Retinal pigment epithelial cell (primary cell): Measurements from ENCODE around the gene SMIM45.
"Not testable (repeated sequence)": the region's sequence is repeated elsewhere in the genome, so short reads cannot be mapped to it uniquely, and the experiment has no call there.

ENCODE experiments used
- DNase-seq: peaks from one replicate; pipeline ENCODE4 v3.0.0-alpha.2; 2010; ENCODE audit warnings: low read depth
- H3K4me3 ChIP-seq: 2 replicates; pipeline ENCODE4 v1.5.1; 2011; ENCODE audit warnings: mild to moderate bottlenecking, low read length, control low read depth, moderate library complexity
- TF ChIP-seq, protein P1 (sequence below): conservative IDR thresholded peaks from 2 replicates; pipeline ENCODE4 v1.5.1; 2011; ENCODE audit warnings: low read depth, low read length, control low read depth, inconsistent platforms

Gene SMIM45

DNA sequence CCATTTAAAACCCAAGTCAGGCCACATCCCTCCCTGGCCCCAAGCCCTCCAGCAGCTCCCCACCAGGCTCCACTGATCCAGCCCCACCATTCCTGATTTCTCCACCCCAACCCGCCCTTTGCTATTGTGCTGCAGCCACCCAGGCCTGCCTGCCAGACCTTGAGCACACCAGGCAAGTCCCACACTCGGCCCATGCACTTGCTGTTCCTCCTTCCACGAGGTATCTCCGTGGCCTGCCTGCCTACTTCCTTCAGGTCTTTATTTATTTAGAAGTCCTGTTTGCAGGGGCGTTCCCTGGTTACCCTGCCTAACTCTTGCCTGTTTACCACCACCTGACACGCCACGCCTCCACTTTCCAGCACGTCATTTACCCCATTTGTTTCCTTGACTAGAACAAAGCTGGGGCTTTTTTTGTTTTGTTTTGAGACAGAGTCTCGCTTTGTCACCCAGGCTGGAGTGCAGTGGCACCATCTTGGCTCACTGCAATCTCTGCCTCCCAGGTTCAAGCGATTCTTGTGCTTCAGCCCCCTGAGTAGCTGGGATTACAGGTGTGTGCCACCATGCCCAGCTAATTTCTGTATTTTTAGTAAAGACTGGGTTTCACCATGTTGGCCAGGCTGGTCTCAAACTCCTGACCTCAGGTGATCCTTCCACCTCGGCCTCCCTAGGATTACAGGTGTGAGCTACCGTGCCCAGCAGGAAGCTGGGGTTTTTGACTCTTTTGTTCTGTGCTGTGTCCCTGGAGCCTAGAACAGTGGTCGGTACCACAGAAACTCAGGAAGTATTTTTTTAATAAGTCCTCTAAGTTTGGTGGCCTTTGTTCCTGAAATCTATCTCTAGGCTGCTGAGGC, 11.7 kb upstream of the SMIM45 start:
- no peak for DNase-seq
- TF ChIP-seq, protein P1, sequence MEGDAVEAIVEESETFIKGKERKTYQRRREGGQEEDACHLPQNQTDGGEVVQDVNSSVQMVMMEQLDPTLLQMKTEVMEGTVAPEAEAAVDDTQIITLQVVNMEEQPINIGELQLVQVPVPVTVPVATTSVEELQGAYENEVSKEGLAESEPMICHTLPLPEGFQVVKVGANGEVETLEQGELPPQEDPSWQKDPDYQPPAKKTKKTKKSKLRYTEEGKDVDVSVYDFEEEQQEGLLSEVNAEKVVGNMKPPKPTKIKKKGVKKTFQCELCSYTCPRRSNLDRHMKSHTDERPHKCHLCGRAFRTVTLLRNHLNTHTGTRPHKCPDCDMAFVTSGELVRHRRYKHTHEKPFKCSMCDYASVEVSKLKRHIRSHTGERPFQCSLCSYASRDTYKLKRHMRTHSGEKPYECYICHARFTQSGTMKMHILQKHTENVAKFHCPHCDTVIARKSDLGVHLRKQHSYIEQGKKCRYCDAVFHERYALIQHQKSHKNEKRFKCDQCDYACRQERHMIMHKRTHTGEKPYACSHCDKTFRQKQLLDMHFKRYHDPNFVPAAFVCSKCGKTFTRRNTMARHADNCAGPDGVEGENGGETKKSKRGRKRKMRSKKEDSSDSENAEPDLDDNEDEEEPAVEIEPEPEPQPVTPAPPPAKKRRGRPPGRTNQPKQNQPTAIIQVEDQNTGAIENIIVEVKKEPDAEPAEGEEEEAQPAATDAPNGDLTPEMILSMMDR, result no peak
- H3K4me3 ChIP-seq, result no peak overlapping the region

DNA sequence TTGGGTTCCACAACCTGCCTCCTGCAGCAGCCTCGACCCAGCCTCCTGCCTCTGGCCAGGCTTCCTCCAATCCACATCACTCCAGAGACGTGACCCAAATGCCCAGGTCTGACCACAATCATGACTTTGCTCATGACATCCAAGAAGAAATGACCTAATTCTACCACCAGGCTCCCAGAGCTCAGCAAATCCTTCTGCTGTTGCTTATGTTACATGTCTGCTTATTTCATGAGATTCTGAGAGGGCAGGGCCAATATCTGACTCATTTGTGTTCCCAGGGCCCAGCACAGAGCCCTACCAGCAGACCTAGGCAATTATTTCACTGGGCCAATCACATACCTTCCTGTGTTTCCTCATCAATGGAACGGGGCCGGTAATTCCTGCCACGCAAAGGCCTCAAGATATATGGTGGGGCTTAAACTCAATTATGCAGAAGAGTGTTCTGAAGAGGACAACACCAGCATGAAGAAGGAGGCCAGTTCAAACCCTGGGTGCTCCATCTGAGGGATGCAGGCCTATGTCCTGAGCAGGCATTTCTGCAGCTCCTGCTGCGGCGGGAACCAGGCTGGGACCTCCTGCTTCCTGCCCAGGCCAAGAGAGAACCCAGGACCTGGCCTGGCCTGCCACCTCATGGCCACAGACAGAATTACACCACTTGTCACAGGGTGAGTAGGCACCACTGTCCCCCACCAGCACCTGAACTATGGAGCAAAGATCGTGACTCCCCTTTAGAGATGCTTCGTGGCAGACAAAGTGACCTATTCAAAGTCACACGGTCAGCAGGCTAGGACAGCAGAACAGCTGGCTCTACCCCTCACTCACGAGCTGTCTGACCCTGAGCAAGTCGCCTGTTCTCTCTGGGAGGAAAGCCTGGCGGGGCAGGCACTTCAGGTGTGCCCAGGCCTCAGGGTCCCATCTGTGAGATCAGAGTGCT, 10.9 kb upstream of the SMIM45 start:
- DNase-seq, result peak; percentile 70
- no peak overlapping the region for H3K4me3 ChIP-seq
- TF ChIP-seq, protein P1, result peak; percentile 82

DNA sequence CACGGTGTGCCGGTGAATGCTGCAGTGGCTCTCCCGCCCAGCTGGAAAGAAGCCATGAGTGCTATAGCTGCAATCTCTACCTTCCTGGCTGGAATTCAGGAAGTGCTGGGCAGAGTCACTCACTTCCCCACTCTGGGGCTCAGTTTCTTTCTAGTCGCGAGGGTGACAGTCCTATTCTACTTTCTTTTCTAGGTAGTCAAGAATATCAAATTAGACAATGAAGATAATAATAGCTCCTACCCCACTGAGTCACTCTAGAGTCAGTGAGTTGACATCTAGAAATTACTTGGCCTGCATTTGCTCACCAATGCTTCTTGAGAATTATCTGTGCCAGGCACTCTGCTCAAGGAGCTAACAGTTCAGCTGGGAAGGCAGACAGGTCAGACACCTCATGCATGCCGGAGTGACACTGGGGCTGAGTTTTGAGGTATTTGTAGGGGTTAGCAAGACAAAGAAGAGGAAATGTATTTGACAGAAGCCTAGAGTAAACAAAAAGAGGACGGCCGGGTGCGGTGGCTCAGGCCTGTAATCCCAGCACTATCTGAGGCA, 8.2 kb upstream of the SMIM45 start:
- TF ChIP-seq, protein P1, result no peak
- DNase-seq, result no peak
- H3K4me3 ChIP-seq, result no peak overlapping the region

DNA sequence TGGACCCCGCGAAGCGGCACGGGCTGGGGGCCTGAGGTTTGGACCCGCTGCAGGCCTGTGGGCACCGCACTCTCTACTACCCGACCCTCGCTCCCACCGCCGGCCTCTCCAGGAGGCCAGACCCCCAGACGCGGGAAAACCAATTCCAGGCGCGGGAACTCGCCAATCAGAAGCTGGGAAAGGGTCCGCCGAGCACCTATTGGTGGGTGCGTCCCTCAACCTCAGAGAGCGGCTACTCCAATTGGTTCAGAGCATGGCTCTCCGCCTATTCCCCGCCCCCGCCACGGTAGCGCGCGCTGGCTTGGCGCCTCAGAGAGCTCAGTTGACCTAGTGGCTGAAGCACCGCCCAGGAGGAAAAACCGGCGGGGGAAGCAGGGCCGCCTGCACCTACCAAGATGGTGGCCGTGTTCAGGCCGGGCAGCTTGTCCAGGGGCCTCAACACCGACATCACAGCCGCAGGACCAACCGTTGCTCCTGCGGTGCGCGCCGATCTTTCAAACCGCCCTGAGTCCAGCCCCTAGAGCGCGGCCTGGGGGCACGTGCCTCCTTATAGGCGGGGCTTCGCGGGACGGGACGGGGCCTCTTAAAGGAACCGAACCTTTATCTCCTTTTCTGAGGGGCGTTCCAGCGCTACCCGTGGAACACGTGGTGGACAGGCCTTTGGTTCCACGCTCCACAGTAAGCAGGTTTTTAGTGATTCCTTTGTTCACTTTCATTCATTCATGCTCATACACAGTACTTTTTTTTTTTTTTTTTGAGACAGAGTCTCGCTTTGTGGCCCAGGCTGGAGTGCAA, 5.1 kb upstream of the SMIM45 start, which contains the start of gene CENPM:
Gene CENPM (minus strand): TSS at position 524 of the 795 bp plus-strand sequence. CDS start 76 bp downstream, at position 448.
- peak; percentile 76 for DNase-seq

DNA sequence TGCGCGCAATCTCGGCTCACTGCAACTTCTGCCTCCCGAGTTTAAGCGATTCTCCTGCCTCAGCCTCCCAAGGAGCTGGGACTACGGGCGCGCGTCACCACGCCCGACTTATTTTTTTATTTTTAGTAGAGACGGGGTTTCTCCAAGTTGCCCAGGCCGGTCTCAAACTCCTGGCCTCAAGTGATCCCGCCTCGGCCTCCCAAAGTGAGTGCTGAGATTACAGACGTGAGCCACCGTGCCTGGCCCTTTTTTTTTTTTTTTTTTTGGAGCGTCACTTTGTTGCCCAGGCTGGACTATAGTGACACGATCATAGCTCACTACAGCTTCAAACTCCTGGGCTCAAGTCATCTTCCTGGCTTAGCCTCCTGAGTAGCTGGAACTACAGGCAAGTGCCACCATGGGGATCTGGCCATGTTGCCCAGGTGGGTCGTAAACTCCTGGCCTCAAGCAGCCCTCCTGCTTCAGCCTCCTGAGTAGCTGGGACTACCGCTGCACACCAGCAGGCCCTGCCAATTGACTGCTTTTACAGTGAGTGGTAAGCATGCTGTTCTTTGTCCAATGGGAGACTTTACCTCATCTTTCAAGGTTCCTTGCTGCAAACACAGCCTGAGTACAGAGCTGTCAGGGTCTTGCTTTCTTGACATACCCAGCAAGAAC, 4.4 kb upstream of the SMIM45 start:
- TF ChIP-seq, protein P1, result no peak
- peak overlapping the region; percentile 85 for H3K4me3 ChIP-seq
- DNase-seq, result no peak

More for the DNA sequence above, 5.1 kb upstream of the SMIM45 start, which contains the start of gene CENPM:
- TF ChIP-seq, protein P1, result no peak
- peak within 1 kb of the TSS; percentile 85 for H3K4me3 ChIP-seq

DNA sequence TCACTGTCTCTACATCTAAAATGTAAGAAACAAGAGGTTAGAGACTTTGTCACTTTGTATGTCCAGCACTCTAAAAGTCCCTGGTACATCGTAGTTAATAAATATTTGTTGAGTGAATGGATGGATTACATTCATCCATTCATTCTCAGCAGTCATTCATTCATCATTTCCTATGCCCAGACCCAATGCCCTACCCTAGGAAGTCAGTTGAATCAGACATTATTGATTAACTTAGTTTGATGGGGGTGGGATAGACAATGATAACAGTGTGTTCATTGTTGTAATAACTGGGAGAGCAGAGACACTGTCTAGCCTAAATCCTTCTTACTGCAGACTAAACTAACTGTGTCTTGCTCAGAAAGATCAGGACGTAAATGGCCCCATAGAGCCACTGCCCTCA, 3.8 kb upstream of the SMIM45 start:
- TF ChIP-seq, protein P1, result no peak
- DNase-seq, result no peak

DNA sequence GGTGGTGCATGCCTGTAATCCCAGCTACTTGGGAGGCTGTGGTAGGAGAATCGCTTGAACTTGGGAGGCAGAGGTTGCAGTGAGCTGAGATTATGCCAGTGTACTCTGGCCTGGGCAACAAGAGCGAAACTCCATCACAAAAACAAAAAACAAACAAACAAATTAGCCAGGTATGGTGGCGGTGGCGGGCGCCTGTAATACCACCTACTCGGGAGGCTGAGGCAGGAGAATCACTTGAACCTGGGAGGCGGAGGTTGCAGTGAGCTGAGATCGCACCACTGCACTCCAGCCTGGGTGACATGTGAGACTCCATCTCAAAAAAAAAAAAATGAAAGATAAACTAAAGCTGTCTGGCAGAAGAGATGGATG, 3.0 kb upstream of the SMIM45 start:
- not testable (repeated sequence) for DNase-seq, H3K4me3 ChIP-seq

More for the DNA sequence above, 3.8 kb upstream of the SMIM45 start:
- H3K4me3 ChIP-seq, result no peak overlapping the region
